ENCODE measurements around the gene U2AF2. TPM values are rescaled to one million over a fixed set of nuclear protein-coding genes. Genes with fewer than 3 reads are reported as not detected.

The U2AF2 gene
- total RNA-seq, 1 donor from 2014 or later, result 216 TPM

GRCh38 chr19:55699221-55699620 lies 44.4 kb downstream of the U2AF2 start:
- Mint-ChIP-seq H3K27me3 (ENCODE audit: unreplicated experiment) (peaks cover 17% of the 10 kb centered on the region), H3K9me3 (ENCODE audit: unreplicated experiment) (peaks cover 14% of the 10 kb centered on the region), H3K27ac (ENCODE audit: unreplicated experiment) (no peak overlapping the region), H3K4me1 (ENCODE audit: low read depth, unreplicated experiment) (no peaks in the 10 kb centered on the region), H3K4me3 (ENCODE audit: unreplicated experiment) (no peak overlapping the region), H3K36me3 (ENCODE audit: unreplicated experiment) (peaks cover 11% of the 10 kb centered on the region)
- DNase-seq, result no peak
- no peak for TF ChIP-seq CTCF (IDR thresholded peaks at IDR 0.05; ENCODE audit: partially characterized antibody, unreplicated experiment)

GRCh38 chr19:55700813-55701212 lies 46.0 kb downstream of the U2AF2 start:
- Mint-ChIP-seq H3K27me3 (ENCODE audit: unreplicated experiment) (peaks cover 21% of the 10 kb centered on the region), H3K36me3 (ENCODE audit: unreplicated experiment) (peaks cover 21% of the 10 kb centered on the region), H3K4me1 (ENCODE audit: low read depth, unreplicated experiment) (no peaks in the 10 kb centered on the region), H3K9me3 (ENCODE audit: unreplicated experiment) (peaks cover 19% of the 10 kb centered on the region), H3K27ac (ENCODE audit: unreplicated experiment) (no peak overlapping the region), H3K4me3 (ENCODE audit: unreplicated experiment) (no peak overlapping the region)
- no peak for DNase-seq
- no peak for TF ChIP-seq CTCF (IDR thresholded peaks at IDR 0.05; ENCODE audit: partially characterized antibody, unreplicated experiment)

DNA sequence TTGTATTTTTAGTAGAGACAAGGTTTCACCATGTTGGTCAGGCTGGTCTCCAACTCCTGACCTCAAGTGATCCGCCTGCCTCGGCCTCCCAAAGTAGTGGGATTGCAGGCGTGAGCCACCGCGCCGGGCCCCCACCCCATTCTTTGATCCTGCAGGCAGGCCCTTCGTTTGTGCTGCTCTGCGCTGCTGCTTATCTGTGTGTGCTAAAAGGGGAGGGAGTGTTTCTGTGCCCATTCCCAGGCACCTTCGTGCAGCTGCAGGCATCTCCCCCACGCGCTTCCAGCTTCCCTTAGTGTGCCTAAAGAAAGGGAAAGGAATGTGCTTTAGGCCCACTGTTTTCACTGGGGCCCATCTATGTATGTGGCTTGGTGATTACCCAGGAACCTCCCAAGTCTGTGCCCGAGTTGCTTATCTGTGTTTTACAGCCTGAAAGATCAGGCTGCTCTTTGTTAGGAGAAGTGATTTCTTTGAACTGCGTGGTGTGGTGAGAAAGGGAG lies 47.3 kb downstream of the U2AF2 start:
- Mint-ChIP-seq H3K27ac (ENCODE audit: unreplicated experiment) (no peak overlapping the region), H3K4me3 (ENCODE audit: unreplicated experiment) (no peak overlapping the region), H3K36me3 (ENCODE audit: unreplicated experiment) (peaks cover 21% of the 10 kb centered on the region), H3K9me3 (ENCODE audit: unreplicated experiment) (peaks cover 19% of the 10 kb centered on the region), H3K4me1 (ENCODE audit: low read depth, unreplicated experiment) (no peaks in the 10 kb centered on the region), H3K27me3 (ENCODE audit: unreplicated experiment) (peaks cover 17% of the 10 kb centered on the region)
- no peak for DNase-seq
- TF ChIP-seq CTCF (IDR thresholded peaks at IDR 0.05; ENCODE audit: partially characterized antibody, unreplicated experiment), result no peak

DNA sequence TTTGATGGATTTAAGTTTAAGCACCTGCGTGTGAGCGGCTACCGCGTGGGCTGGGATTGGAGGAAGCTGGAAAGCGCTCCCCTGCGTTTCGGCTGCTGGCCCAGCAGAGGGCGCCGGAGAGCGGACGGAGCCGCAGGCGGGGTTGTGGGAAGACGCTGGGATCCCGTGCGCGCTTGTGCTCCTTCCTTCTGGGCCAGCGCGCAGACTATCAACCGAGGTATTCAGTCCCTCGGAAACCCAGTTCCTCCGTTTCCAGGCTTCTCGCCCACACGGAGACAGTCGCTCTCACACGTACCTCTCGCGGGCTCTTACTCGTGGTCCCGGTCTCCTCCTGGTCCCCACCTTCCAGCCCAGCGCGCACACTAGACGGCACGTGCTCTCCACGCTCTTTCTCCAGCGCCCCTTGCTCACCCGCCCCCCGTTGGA lies 49.0 kb downstream of the U2AF2 start:
- H3K4me1 Mint-ChIP-seq (ENCODE audit: low read depth, unreplicated experiment), result no peaks in the 10 kb centered on the region
- peak; percentile 62 for DNase-seq
- H3K9me3 Mint-ChIP-seq (ENCODE audit: unreplicated experiment), result peaks cover 19% of the 10 kb centered on the region
- H3K27me3 Mint-ChIP-seq (ENCODE audit: unreplicated experiment), result peaks cover 14% of the 10 kb centered on the region
- peak; percentile 71 for TF ChIP-seq CTCF (IDR thresholded peaks at IDR 0.05; ENCODE audit: partially characterized antibody, unreplicated experiment)
- peaks cover 21% of the 10 kb centered on the region for H3K36me3 Mint-ChIP-seq (ENCODE audit: unreplicated experiment)
- no peak overlapping the region for H3K27ac Mint-ChIP-seq (ENCODE audit: unreplicated experiment)
- H3K4me3 Mint-ChIP-seq (ENCODE audit: unreplicated experiment), result no peak overlapping the region

GRCh38 chr19:55704494-55705245 lies 49.8 kb downstream of the U2AF2 start:
- H3K9me3 Mint-ChIP-seq (ENCODE audit: unreplicated experiment), result peaks cover 21% of the 10 kb centered on the region
- peaks cover 12% of the 10 kb centered on the region for H3K27me3 Mint-ChIP-seq (ENCODE audit: unreplicated experiment)
- no peak for TF ChIP-seq CTCF (IDR thresholded peaks at IDR 0.05; ENCODE audit: partially characterized antibody, unreplicated experiment)
- no peaks in the 10 kb centered on the region for H3K4me1 Mint-ChIP-seq (ENCODE audit: low read depth, unreplicated experiment)
- H3K36me3 Mint-ChIP-seq (ENCODE audit: unreplicated experiment), result peaks cover 26% of the 10 kb centered on the region
- DNase-seq, result no peak
- H3K4me3 Mint-ChIP-seq (ENCODE audit: unreplicated experiment), result no peak overlapping the region
- H3K27ac Mint-ChIP-seq (ENCODE audit: unreplicated experiment), result no peak overlapping the region

Measured in glutamatergic neuron (in vitro differentiated cells).